GM18520 (cell line): ENCODE data around the gene INCA1.

Experiments used
- ATAC-seq: cut with Tn5 transposase; IDR thresholded peaks from one replicate; pipeline ENCODE4 v1.9.1; 2021; ENCODE audit not compliant: unreplicated experiment

Gene INCA1

DNA sequence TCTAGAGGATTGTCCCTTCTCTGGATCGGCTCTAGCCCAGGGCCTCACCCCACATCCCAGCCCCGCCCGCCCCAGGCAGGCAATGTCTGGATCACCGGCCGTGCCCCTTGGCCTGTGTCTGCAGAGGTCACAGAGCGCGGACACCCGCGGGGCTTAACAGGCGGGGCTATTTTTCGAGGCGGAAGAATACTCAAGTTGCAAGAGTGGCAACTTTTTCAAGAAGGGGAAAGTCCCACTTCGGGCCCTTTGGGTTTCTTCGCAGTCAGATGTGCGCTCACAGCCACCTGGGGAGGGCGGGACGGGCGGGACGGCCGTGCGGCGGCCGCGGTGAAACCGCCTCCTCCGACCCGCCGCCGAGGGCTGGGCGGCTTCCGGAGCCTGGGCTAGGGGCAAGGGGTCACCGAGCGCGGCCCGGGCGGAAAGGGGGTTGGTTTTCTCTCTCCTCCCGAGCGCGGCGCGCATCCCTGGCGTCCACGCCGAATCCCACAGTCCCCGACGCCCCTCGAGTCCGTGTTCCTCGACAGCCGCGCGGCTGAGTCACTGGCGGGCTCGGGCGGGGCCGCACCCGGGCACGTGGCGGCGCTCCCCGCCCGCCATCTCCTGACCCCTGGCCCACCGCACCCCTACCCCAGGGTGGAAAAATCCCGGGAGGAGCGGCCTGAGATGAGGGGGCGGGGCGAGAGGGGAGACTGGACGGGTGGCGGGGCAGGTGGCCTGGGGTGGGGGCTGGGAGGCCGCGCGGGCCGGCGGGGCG is 47.8 kb downstream of the INCA1 start:
- peak; percentile 31 for ATAC-seq

GRCh38 chr17:4948931-4949320 is 48.4 kb downstream of the INCA1 start:
- peak; percentile 16 for ATAC-seq

DNA sequence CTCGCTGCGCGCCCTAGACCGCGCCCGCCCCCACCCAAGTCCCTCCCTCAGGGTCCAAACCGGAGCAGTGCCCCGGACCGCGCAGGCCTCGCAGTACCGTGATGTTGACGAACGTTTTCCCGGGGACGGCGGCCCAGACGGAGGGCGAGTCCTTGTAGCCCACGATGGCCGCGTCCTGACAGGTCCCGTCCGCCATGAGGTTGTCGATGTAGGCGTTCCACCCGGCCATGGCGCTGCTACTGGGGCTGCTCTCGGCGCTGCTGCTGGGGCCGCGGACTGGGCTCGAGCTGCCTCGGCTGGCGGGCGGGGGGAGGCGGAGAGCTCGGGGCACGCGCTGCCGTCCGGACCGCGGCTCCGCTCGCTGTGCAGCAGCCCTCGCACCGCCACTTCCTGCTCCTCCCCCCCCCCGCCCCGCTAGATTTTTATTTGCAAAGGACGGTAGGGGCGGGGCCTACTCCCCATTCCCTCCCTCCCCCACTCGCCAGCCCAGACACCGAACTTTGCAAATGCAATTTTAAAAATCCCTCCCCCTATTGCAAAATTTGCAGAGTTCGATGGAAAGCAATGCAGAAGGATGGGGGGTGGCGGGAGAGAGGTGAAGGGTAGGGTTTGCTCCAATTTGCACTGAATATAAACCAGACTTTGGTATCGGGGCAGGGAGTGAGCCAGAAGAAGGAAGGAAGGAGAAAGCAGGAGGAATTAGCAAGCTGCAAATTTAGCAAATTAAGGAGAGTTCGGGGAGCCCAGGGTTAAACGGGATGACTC is 49.0 kb downstream of the INCA1 start, which contains the start of gene PFN1:
Gene PFN1 (minus strand): TSS at position 365 of the 765 bp plus-strand sequence. CDS start 136 bp downstream, at position 229.
- ATAC-seq: no peak

- ATAC-seq: no peak
Measured at GRCh38 chr17:4947411-4948165, 49.7 kb downstream of the INCA1 start.

DNA sequence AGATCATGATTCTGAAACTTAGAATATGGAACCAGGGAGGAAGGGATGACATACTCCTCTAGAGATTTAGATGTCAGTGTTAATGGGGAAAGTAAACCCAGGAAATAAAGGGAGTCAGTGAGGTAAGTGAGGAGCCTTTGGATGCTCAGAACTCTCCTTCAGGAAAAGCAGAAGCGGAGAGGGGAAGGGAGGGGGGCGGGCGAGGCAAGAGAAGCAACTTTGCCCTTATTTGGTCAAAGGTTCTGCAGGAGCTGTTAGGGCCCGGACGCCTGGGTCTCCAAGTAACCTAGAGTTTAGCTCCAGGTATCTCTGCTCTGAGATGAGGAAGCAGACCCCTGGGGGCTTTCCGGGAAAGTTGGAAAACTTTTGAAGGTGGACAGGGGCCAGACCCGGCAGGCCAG is 50.3 kb downstream of the INCA1 start:
- ATAC-seq: no peak

- no peak for ATAC-seq
Measured at GRCh38 chr17:4946312-4946976, 50.9 kb downstream of the INCA1 start.

GRCh38 chr17:4945944-4946280 is 51.4 kb downstream of the INCA1 start:
- ATAC-seq: no peak

- ATAC-seq: no peak
Measured at GRCh38 chr17:4945176-4945943, 52.0 kb downstream of the INCA1 start.

DNA sequence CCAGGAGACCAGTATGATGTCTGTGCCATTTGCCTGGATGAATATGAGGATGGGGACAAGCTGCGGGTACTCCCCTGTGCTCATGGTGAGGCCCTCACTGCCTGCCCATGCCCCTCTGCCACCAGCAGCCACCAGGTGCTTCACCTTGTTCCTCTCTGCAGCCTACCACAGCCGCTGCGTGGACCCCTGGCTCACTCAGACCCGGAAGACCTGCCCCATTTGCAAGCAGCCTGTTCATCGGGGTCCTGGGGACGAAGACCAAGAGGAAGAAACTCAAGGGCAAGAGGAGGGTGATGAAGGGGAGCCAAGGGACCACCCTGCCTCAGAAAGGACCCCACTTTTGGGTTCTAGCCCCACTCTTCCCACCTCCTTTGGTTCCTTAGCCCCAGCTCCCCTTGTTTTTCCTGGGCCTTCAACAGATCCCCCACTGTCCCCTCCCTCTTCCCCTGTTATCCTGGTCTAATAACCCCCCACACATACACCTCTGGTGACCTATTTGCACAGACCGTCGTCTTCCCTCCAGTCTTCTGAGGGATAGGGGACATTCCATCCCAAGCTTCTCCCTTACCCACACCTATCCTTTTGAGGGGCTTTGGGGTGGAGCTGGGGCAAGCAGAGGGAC is 52.7 kb downstream of the INCA1 start:
- ATAC-seq: no peak

DNA sequence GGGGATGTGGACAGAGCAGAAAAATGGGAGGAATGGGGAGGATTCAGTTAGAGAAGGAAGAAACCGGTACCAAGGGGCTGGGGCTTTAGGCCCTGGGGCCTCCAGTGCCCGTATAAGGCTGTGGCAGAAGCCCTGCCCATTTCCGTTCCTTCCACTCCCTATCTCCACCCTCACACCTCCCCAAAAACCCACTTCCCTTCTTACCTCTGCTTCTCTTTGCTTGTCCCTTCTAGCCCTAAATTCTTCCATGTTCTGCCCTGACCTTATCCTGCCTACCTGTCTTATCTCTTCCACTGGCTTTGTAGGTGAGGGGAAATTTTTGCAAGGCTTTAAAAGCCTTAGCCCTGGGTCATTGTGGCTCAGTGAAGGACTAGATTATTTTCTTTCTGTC is 53.2 kb downstream of the INCA1 start:
- ATAC-seq: no peak

GRCh38 chr17:4942760-4943508 is 54.4 kb downstream of the INCA1 start:
- ATAC-seq: no peak

DNA sequence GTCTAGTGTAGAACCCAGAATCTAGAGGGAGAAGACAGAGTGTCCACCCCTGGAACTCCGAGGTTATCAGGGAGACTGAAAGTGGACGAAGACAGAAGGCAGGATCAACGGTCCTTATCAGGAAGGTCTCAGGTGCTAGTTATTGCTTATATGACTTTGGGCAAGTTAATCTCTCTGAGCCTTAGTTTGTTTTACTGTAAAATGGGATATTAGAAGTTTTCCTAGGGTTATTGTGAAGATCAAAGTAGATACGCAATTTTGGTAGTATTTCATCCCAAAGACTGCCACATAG is 56.1 kb downstream of the INCA1 start:
- no peak for ATAC-seq

DNA sequence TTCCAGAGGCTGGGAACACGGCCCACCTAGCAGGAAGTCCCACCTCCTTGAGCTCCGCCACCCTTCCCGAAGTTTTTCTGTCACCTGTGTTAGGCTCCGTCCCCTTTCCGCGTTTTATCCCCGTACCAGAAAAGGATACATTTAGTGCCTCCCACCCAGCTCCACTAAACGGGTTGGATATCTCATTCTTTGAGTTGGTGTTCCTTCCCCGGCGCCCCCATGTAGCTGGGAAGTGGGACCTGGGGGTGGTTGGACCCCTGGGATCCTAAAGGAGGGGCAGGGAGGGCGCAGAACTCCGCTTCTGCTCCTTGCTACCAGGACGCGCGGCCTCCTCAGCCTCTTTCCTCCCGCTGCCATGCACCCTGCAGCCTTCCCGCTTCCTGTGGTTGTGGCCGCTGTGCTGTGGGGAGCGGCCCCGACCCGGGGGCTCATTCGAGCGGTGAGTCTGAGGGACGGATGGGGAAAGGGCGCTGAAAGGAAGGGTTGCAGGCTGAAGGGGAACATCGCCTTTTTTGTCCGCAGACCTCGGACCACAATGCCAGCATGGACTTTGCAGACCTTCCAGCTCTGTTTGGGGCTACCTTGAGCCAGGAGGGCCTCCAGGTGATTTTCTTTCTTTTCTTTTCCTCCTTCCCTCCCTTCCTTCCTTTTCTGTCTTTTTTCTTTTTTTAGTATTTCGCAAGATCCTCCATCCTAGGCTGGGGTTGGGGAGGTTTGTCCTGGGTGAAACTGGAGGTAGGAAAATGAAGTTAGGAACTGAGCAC is 56.6 kb downstream of the INCA1 start:
- no peak for ATAC-seq

- peak; percentile 76 for ATAC-seq
Measured at GRCh38 chr17:4939796-4940554, 57.3 kb downstream of the INCA1 start, which contains the start of the genes RNF167 and SLC25A11. TSS of gene RNF167 (plus strand) at chr17:4940268. CDS start at chr17:4940910, 642 bp downstream. TSS of gene SLC25A11 (minus strand) at chr17:4940046. CDS start at chr17:4939910, 136 bp downstream.

GRCh38 chr17:4939546-4939795 is 57.9 kb downstream of the INCA1 start:
- ATAC-seq: peak; percentile 6

DNA sequence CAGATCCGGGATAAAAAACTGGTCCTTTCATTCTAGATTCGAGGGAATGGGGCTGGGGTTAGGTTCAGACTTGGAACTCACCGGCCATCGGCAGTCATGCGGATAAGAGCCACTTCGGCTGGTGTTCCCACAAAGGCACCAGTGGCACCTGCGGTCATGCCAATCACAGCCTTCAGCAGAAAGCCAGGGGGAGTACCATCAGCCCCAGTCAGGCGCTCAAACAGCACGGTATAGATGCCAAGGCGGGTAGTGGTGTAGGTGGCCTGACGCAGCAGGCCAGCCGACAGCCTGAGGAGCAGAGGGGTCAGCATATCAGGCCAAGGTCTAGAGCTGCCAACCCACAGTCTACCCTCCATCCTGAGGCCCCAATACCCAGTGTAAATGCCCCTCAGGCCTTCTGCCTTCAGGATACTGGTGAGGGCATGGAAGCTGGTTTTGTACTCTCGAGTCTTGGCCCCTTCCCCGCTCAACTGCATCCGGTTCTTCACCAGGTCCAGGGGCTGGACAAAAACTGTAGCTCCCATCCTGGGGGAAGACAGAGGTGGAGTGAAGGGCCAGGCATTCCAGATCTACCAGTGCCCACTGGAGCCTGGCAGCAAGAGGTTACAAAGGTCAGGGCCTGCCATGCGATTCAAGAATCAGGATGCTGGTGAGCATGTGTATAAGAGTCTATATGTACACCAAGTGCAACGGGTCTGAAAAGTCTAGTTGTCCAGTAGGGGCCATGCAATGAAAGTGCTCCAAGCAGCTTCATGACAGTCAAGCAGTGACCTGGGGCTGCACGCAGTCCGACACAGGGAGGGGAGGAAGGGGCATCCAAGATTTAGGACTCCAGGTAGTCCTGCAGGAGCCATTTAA is 58.4 kb downstream of the INCA1 start:
- no peak for ATAC-seq
